CD4-positive, alpha-beta T cell treated with Interleukin-17A for 4 hours (primary cell): ENCODE data around the gene SYDE1.

Experiments
- DNase-seq: peaks from one replicate; pipeline ENCODE4 v3.0.0-alpha.2; 2020; ENCODE audit warnings: mixed read lengths

SYDE1 gene

GRCh38 chr19:15125232-15126067, 18.2 kb downstream of the SYDE1 start:
- DNase-seq, result peak; percentile 98

GRCh38 chr19:15126131-15126910, 19.1 kb downstream of the SYDE1 start:
- no peak for DNase-seq

GRCh38 chr19:15128162-15128770, 21.1 kb downstream of the SYDE1 start:
- no peak for DNase-seq

- DNase-seq, result peak; percentile 53
Measured at GRCh38 chr19:15129856-15130585, 22.8 kb downstream of the SYDE1 start.

GRCh38 chr19:15136234-15136954, 29.2 kb downstream of the SYDE1 start:
- DNase-seq, result no peak

GRCh38 chr19:15137777-15138176, 30.6 kb downstream of the SYDE1 start:
- DNase-seq, result no peak

GRCh38 chr19:15138427-15138826, 31.2 kb downstream of the SYDE1 start:
- no peak for DNase-seq

GRCh38 chr19:15141143-15141542, 33.9 kb downstream of the SYDE1 start:
- DNase-seq, result no peak

- no peak for DNase-seq
Measured at GRCh38 chr19:15142313-15142712, 35.1 kb downstream of the SYDE1 start.

- DNase-seq, result no peak
Measured at GRCh38 chr19:15144046-15144646, 36.9 kb downstream of the SYDE1 start.

GRCh38 chr19:15147090-15147489, 39.9 kb downstream of the SYDE1 start:
- no peak for DNase-seq

- DNase-seq, result no peak
Measured at GRCh38 chr19:15149737-15150136, 42.5 kb downstream of the SYDE1 start.

- peak; percentile 25 for DNase-seq
Measured at GRCh38 chr19:15154002-15154612, 46.9 kb downstream of the SYDE1 start.

GRCh38 chr19:15155296-15155695, 48.1 kb downstream of the SYDE1 start:
- DNase-seq, result no peak

- DNase-seq, result no peak
Measured at GRCh38 chr19:15156391-15156790, 49.2 kb downstream of the SYDE1 start.

GRCh38 chr19:15159251-15159650, 52.0 kb downstream of the SYDE1 start:
- no peak for DNase-seq

GRCh38 chr19:15161028-15161984, 54.1 kb downstream of the SYDE1 start:
- no peak for DNase-seq
